HCT116 (cell line): ENCODE results near the gene DTX3L. TPM values are rescaled to one million over a fixed set of nuclear protein-coding genes. Genes with fewer than 3 reads are reported as not detected.

Source experiments
- ATAC-seq: fragments of 200-7000 bp; cut with Tn5 transposase; 2 replicates; pipeline ENCODE4 v1.9.1; 2020; ENCODE audit warnings: mild to moderate bottlenecking, moderate library complexity
- BruUV-seq: library from RNA; stranded (reverse); fragments of 400-500 nt; replicated peaks from 2 replicates; lab custom pipeline; 2021; lab: Mats Ljungman, UMichigan
- CTCF ChIA-PET: fragments of 300-600 bp; sonication (Branson Sonifier 250); formaldehyde crosslinking; loops from one replicate; lab custom pipeline; 2021; ENCODE audit warnings: antibody characterized with exemption; lab: Charles Lee
- POLR2A ChIA-PET: fragments of 300-600, 350-600 bp; sonication (Branson Sonifier 250); formaldehyde crosslinking; loops from one replicate; lab custom pipeline; 2021; ENCODE audit warnings: antibody characterized with exemption; lab: Charles Lee
- RAD21 ChIA-PET, 2 experiments: fragments of 300-600 bp; sonication (Branson Sonifier 250); formaldehyde crosslinking; loops; one replicate each; lab custom pipeline; 2023; ENCODE audit warnings: low total read pairs in 2 of 2; ENCODE audit not compliant: uncharacterized antibody in 2 of 2, unreplicated experiment in 2 of 2, low non-redundant PET in 1 of 2; lab: Charles Lee
- DNase-seq: peaks from one replicate; pipeline ENCODE4 v3.0.0-alpha.2; 2010; ENCODE audit warnings: low read depth, low spot score
- H2AFZ ChIP-seq: fragments of 200-600 bp; shearing (Covaris generic), sonication (generic); 2 replicates; pipeline ENCODE4 v1.6.1; 2017; ENCODE audit warnings: low read depth, mixed run types, mixed read lengths, antibody characterized with exemption, low read length; ENCODE audit not compliant: poor library complexity, severe bottlenecking
- H3K27ac ChIP-seq: 2 replicates; pipeline ENCODE4 v1.5.1; 2012; ENCODE audit warnings: low read depth, low read length
- H3K27me3 ChIP-seq: fragments of 200-600 bp; sonication (generic); 2 replicates; pipeline ENCODE4 v1.6.1; 2016; ENCODE audit warnings: mixed run types, low read length, mixed read lengths; ENCODE audit not compliant: insufficient read depth
- H3K36me3 ChIP-seq, 2 experiments: fragments of 200-500 bp in 1 of 2; fragments of 200-600 bp in 1 of 2; sonication (Bioruptor generic) in 1 of 2; sonication (generic) in 1 of 2; 2 replicates each; pipeline versions ENCODE4 v1.5.1 to v1.6.1; 2014 to 2016; ENCODE audit warnings: low read length in 2 of 2, inconsistent platforms in 1 of 2, mixed read lengths in 1 of 2, mixed run types in 1 of 2; ENCODE audit not compliant: insufficient read depth in 2 of 2, control insufficient read depth in 1 of 2
- H3K4me1 ChIP-seq, 2 experiments: fragments of 200-600 bp in 1 of 2; sonication (generic) in 1 of 2; 2 replicates each; pipeline versions ENCODE4 v1.5.1 to v1.6.1; 2012 to 2017; ENCODE audit warnings: low read length in 2 of 2, inconsistent platforms in 1 of 2, mild to moderate bottlenecking in 1 of 2, mixed read lengths in 1 of 2, mixed run types in 1 of 2, moderate library complexity in 1 of 2; ENCODE audit not compliant: insufficient read depth in 2 of 2, control insufficient read depth in 1 of 2
- H3K4me2 ChIP-seq: fragments of 200-600 bp; sonication (generic); 2 replicates; pipeline ENCODE4 v1.6.1; 2017; ENCODE audit warnings: mixed run types, low read length, mixed read lengths
- H3K4me3 ChIP-seq, 2 experiments: fragments of 200-600 bp in 1 of 2; sonication (generic) in 1 of 2; replicated peaks in 1 of 2; 2 replicates each; pipeline ENCODE4 v1.5.1; 2011 to 2016; ENCODE audit warnings: low read length in 2 of 2, control low read depth in 1 of 2, low read depth in 1 of 2, mild to moderate bottlenecking in 1 of 2, mixed read lengths in 1 of 2, mixed run types in 1 of 2
- H3K79me2 ChIP-seq: fragments of 200-600 bp; sonication (generic); 2 replicates; pipeline ENCODE4 v1.6.1; 2017; ENCODE audit warnings: mild to moderate bottlenecking, mixed run types, low read length, moderate library complexity, mixed read lengths; ENCODE audit not compliant: insufficient read depth
- H3K9ac ChIP-seq: fragments of 200-600 bp; sonication (generic); 2 replicates; pipeline ENCODE4 v1.6.1; 2016; ENCODE audit warnings: low read length, mixed read lengths
- H3K9me2 ChIP-seq: fragments of 200-600 bp; sonication (generic), shearing (Covaris generic); 2 replicates; pipeline ENCODE4 v1.6.1; 2017; ENCODE audit warnings: mixed run types, mild to moderate bottlenecking, moderate library complexity; ENCODE audit not compliant: insufficient read depth
- H3K9me3 ChIP-seq, 2 experiments: fragments of 200-500 bp in 1 of 2; fragments of 200-600 bp in 1 of 2; sonication (Bioruptor generic) in 1 of 2; sonication (generic) in 1 of 2; 2 replicates each; pipeline ENCODE4 v1.6.1; 2014 to 2017; ENCODE audit warnings: low read length in 2 of 2, mixed read lengths in 2 of 2, inconsistent platforms in 1 of 2, low read depth in 1 of 2, mild to moderate bottlenecking in 1 of 2, mixed run types in 1 of 2, moderate library complexity in 1 of 2; ENCODE audit not compliant: control insufficient read depth in 1 of 2, insufficient read depth in 1 of 2
- H4K20me1 ChIP-seq: fragments of 200-600 bp; sonication (generic), shearing (Covaris generic); 2 replicates; pipeline ENCODE4 v1.6.1; 2017; ENCODE audit warnings: mixed run types, mild to moderate bottlenecking, moderate library complexity; ENCODE audit not compliant: insufficient read depth
- CBX3 ChIP-seq: IDR thresholded peaks from 2 replicates; pipeline ENCODE4 v1.6.1; 2012; ENCODE audit warnings: low read depth
- CEBPB ChIP-seq: IDR thresholded peaks from 2 replicates; pipeline ENCODE4 v1.6.1; 2012; ENCODE audit warnings: low read depth
- CTCF ChIP-seq, 3 experiments: fragments of 200-600 bp in 1 of 3; sonication (generic) in 1 of 3; IDR thresholded peaks in 2 of 3; conservative IDR thresholded peaks in 1 of 3; 2 replicates each; pipeline ENCODE4 v1.5.1; 2012 to 2017; ENCODE audit warnings: low read depth in 2 of 3, low read length in 2 of 3, antibody characterized with exemption in 1 of 3, borderline replicate concordance in 1 of 3, control low read depth in 1 of 3, mild to moderate bottlenecking in 1 of 3, mixed read lengths in 1 of 3, mixed run types in 1 of 3, moderate library complexity in 1 of 3; ENCODE audit not compliant: insufficient read depth in 1 of 3
- EZH2 ChIP-seq: fragments of 200-600 bp; sonication (generic); IDR thresholded peaks from 2 replicates; pipeline ENCODE4 v1.6.1; 2017; ENCODE audit warnings: antibody characterized with exemption, mixed run types
- EZH2phosphoT487 ChIP-seq: fragments of 200-600 bp; IDR thresholded peaks from 2 replicates; pipeline ENCODE4 v1.6.1; 2018; ENCODE audit warnings: antibody characterized with exemption, borderline replicate concordance
- FOSL1 ChIP-seq: IDR thresholded peaks from 2 replicates; pipeline ENCODE4 v1.6.1; 2012; ENCODE audit warnings: low read depth
- JUND ChIP-seq: IDR thresholded peaks from 2 replicates; pipeline ENCODE4 v1.6.1; 2012
- MAX ChIP-seq: IDR thresholded peaks from 2 replicates; pipeline ENCODE4 v1.6.1; 2012
- RAD21 ChIP-seq: IDR thresholded peaks from 2 replicates; pipeline ENCODE4 v1.6.1; 2012; ENCODE audit warnings: low read depth, mild to moderate bottlenecking
- SIN3A ChIP-seq: IDR thresholded peaks from 2 replicates; pipeline ENCODE4 v1.6.1; 2012; ENCODE audit warnings: low read depth
- SP1 ChIP-seq: IDR thresholded peaks from 2 replicates; pipeline ENCODE4 v1.6.1; 2012; ENCODE audit warnings: low read depth
- SRF ChIP-seq: IDR thresholded peaks from 2 replicates; pipeline ENCODE4 v1.6.1; 2012; ENCODE audit warnings: low read depth
- TCF7L2 ChIP-seq: IDR thresholded peaks from 2 replicates; pipeline ENCODE4 v1.7.0; 2011; ENCODE audit warnings: borderline replicate concordance, inconsistent platforms; ENCODE audit not compliant: insufficient read depth, insufficient read length; ENCODE audit errors: extremely low read depth
- ZFX ChIP-seq: fragments of 450-650 bp; IDR thresholded peaks from 2 replicates; pipeline ENCODE4 v1.6.1; 2017
- ZNF274 ChIP-seq: fragments of 200-500 bp; sonication (Bioruptor generic); IDR thresholded peaks from 2 replicates; pipeline ENCODE4 v1.6.1; 2014; ENCODE audit warnings: mild to moderate bottlenecking, low read depth, low read length, inconsistent platforms
- intact Hi-C: fragments of 100-400 bp; cut with micrococcal nuclease; formaldehyde crosslinking; loops from 2 replicates; pipeline ENCODE4 v1.10.0; 2022
- total RNA-seq: library from RNA; stranded (reverse); gene quantifications from one replicate; pipeline ENCODE4 v1.2.1, GENCODE V29; 2021; ENCODE audit not compliant: unreplicated experiment
- TF ChIP-seq, protein P1 (sequence below): IDR thresholded peaks from 2 replicates; pipeline ENCODE4 v1.6.1; 2012
- TF ChIP-seq, protein P2 (sequence below): IDR thresholded peaks from 2 replicates; pipeline ENCODE4 v1.6.1; 2011; ENCODE audit warnings: mild to moderate bottlenecking, low read length, moderate library complexity; ENCODE audit not compliant: insufficient replicate concordance; ENCODE audit errors: extremely low read depth

The DTX3L gene
- total RNA-seq, 1 experiment from 2014 or later: 13.1 TPM

GRCh38 chr3:122618614-122619013, 54.5 kb downstream of the DTX3L start:
- no peaks in the 10 kb centered on the region for H4K20me1 ChIP-seq
- no peak overlapping the region for H3K4me2 ChIP-seq
- no peak overlapping the region for H3K9ac ChIP-seq
- no peak for ATAC-seq
- no peaks in the 10 kb centered on the region for H3K79me2 ChIP-seq
- CTCF ChIA-PET: interaction anchor here (1.1 kb wide), 1 partner anchor 62 kb away, joined by 3 read pairs; the partner anchor contains the start of gene PARP14
- H3K27ac ChIP-seq: no peak overlapping the region
- peaks cover 0 to 3% of the 10 kb centered on the region in 2 experiments; a peak in 1 of 4 replicates for H3K4me1 ChIP-seq
- H3K4me3 ChIP-seq: no peak overlapping the region
- H3K27me3 ChIP-seq: no peaks in the 10 kb centered on the region
- POLR2A ChIA-PET: no interaction called here
- RAD21 ChIA-PET: no interaction called here
- TF ChIP-seq CTCF (IDR thresholded peaks at IDR 0.05 in 2 of 3, conservative IDR thresholded peaks at IDR 0.05 in 1 of 3; ENCODE audit: borderline replicate concordance in 1 of 3, insufficient read depth in 1 of 3, low read depth in 2 of 3, low read length in 2 of 3) (no peak), SRF (no peak), MAX (no peak), TCF7L2 (no peak), JUND (no peak), CBX3 (no peak), EZH2 (no peak), SIN3A (no peak), EZH2phosphoT487 (no peak), CEBPB (no peak), ZNF274 (no peak), SP1 (no peak), FOSL1 (no peak), RAD21 (no peak), ZFX (no peak)
- TF ChIP-seq, protein P1, sequence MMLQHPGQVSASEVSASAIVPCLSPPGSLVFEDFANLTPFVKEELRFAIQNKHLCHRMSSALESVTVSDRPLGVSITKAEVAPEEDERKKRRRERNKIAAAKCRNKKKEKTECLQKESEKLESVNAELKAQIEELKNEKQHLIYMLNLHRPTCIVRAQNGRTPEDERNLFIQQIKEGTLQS: no peak
- TF ChIP-seq, protein P2, sequence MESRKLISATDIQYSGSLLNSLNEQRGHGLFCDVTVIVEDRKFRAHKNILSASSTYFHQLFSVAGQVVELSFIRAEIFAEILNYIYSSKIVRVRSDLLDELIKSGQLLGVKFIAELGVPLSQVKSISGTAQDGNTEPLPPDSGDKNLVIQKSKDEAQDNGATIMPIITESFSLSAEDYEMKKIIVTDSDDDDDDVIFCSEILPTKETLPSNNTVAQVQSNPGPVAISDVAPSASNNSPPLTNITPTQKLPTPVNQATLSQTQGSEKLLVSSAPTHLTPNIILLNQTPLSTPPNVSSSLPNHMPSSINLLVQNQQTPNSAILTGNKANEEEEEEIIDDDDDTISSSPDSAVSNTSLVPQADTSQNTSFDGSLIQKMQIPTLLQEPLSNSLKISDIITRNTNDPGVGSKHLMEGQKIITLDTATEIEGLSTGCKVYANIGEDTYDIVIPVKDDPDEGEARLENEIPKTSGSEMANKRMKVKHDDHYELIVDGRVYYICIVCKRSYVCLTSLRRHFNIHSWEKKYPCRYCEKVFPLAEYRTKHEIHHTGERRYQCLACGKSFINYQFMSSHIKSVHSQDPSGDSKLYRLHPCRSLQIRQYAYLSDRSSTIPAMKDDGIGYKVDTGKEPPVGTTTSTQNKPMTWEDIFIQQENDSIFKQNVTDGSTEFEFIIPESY: no peak
- no peaks in the 10 kb centered on the region for H3K36me3 ChIP-seq
- H2AFZ ChIP-seq: no peak overlapping the region
- no peaks in the 10 kb centered on the region for H3K9me2 ChIP-seq
- BruUV-seq: no TSS peak
- DNase-seq: no peak
- intact Hi-C loops: no loop called here
- H3K9me3 ChIP-seq: no peaks in the 10 kb centered on the region
